Measurements from ENCODE around the gene RPA1. TPM values are rescaled to one million over a fixed set of nuclear protein-coding genes. Genes with fewer than 3 reads are reported as not detected.

Gene RPA1
- total RNA-seq, 2 experiments from 2014 or later = 38.6 to 38.7 TPM

DNA sequence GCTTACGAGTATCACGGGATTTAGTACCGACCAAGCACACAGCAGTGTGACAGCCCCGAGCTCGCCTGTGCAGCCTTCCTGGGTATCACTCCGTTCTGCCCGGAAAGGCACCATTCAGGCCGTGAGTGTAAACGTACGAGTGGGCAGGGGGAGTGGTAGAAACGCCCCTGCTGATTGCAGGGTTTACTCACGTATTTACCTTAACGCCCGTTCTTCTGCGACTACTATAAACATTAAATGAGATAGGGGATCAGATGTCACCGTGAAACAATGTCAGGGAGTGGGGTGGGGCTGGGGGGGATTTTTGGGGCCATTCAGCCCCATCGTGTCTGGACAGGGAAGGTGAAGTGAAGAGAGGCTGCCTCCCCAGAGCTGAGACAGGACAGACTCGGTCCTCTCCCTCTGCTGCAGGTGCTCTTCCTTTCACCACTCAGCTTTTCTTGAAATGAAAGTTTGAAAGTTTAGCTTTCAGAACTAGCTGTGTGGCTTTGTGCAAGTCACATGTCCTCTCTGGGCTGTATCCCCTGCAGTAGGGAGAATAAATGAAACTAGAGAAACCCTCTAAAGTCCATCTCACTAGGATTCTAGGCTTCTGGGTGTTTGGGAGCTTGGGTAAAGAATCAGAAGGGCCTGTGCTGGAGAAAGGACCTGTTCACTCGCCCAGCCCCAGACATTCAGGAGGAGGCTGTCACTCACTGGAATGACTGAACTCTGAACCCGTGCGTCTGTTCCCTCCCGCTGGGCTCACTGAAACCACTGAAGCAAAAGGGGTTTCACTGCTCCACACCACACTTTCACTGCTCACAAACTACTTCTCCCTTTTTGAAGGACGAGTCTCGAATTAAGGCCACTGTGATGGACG is 66.7 kb downstream of the RPA1 start:
- no peak for ATAC-seq (ENCODE audit: poor library complexity)
- no peaks in the 10 kb centered on the region for H3K4me1 Mint-ChIP-seq (ENCODE audit: low read depth)
- H3K9me3 Mint-ChIP-seq = no peaks in the 10 kb centered on the region
- no peak for TF ChIP-seq CTCF (IDR thresholded peaks at IDR 0.05)
- Histone ChIP-seq H3K27ac (ENCODE audit: low read depth in 1 of 2, low read length in 2 of 2) (no peak overlapping the region), H3K4me3 (ENCODE audit: low read length) (no peak overlapping the region), H3K27me3 (ENCODE audit: control insufficient read depth in 1 of 2, insufficient read depth in 2 of 2, low read length in 2 of 2) (no peaks in the 10 kb centered on the region), H3K4me1 (ENCODE audit: insufficient read depth, low read length) (no peaks in the 10 kb centered on the region), H3K9me3 (ENCODE audit: control insufficient read depth in 1 of 2, insufficient read depth in 1 of 2, low read length in 2 of 2) (no peaks in the 10 kb centered on the region), H3K36me3 (ENCODE audit: insufficient read depth, low read length) (peaks cover 71% of the 10 kb centered on the region)
- intact Hi-C loops (cut with DNase I, micrococcal nuclease) = no loop called here
- CTCF ChIA-PET = no interaction called here
- H3K27ac Mint-ChIP-seq = no peak overlapping the region
- H3K27me3 Mint-ChIP-seq = no peaks in the 10 kb centered on the region
- H3K36me3 Mint-ChIP-seq (ENCODE audit: low read depth) = peaks cover 80% of the 10 kb centered on the region
- no peak for DNase-seq
- POLR2A ChIA-PET = no interaction called here
- no peak overlapping the region for H3K4me3 Mint-ChIP-seq

GRCh38 chr17:1897105-1897656 is 67.4 kb downstream of the RPA1 start:
- Histone ChIP-seq H3K4me3 (ENCODE audit: low read length) (no peak overlapping the region), H3K27ac (ENCODE audit: low read depth in 1 of 2, low read length in 2 of 2) (no peak overlapping the region), H3K36me3 (ENCODE audit: insufficient read depth, low read length) (peaks cover 65% of the 10 kb centered on the region), H3K27me3 (ENCODE audit: control insufficient read depth in 1 of 2, insufficient read depth in 2 of 2, low read length in 2 of 2) (no peaks in the 10 kb centered on the region), H3K9me3 (ENCODE audit: control insufficient read depth in 1 of 2, insufficient read depth in 1 of 2, low read length in 2 of 2) (no peaks in the 10 kb centered on the region), H3K4me1 (ENCODE audit: insufficient read depth, low read length) (no peaks in the 10 kb centered on the region)
- CTCF ChIA-PET = no interaction called here
- no peaks in the 10 kb centered on the region for H3K4me1 Mint-ChIP-seq (ENCODE audit: low read depth)
- H3K27ac Mint-ChIP-seq = no peak overlapping the region
- no peaks in the 10 kb centered on the region for H3K9me3 Mint-ChIP-seq
- TF ChIP-seq CTCF (IDR thresholded peaks at IDR 0.05) = no peak
- H3K27me3 Mint-ChIP-seq = no peaks in the 10 kb centered on the region
- DNase-seq (no peak), ATAC-seq (ENCODE audit: poor library complexity) (no peak)
- intact Hi-C loops (cut with DNase I, micrococcal nuclease) = no loop called here
- H3K4me3 Mint-ChIP-seq = no peak overlapping the region
- H3K36me3 Mint-ChIP-seq (ENCODE audit: low read depth) = peaks cover 73% of the 10 kb centered on the region
- POLR2A ChIA-PET = no interaction called here

GRCh38 chr17:1898332-1898731 is 68.5 kb downstream of the RPA1 start:
- no peaks in the 10 kb centered on the region for H3K27me3 ChIP-seq (ENCODE audit: control insufficient read depth in 1 of 2, insufficient read depth in 2 of 2, low read length in 2 of 2)
- no peak for TF ChIP-seq CTCF (IDR thresholded peaks at IDR 0.05)
- intact Hi-C loops (cut with DNase I, micrococcal nuclease) = no loop called here
- H3K27ac ChIP-seq (ENCODE audit: low read depth in 1 of 2, low read length in 2 of 2) = no peak overlapping the region
- CTCF ChIA-PET = no interaction called here
- Mint-ChIP-seq H3K9me3 (no peaks in the 10 kb centered on the region), H3K4me3 (no peak overlapping the region), H3K27me3 (peaks cover 2% of the 10 kb centered on the region), H3K4me1 (ENCODE audit: low read depth) (no peaks in the 10 kb centered on the region), H3K27ac (no peak overlapping the region), H3K36me3 (ENCODE audit: low read depth) (peaks cover 62% of the 10 kb centered on the region)
- DNase-seq (no peak), ATAC-seq (ENCODE audit: poor library complexity) (no peak)
- peaks cover 55% of the 10 kb centered on the region for H3K36me3 ChIP-seq (ENCODE audit: insufficient read depth, low read length)
- no peaks in the 10 kb centered on the region for H3K9me3 ChIP-seq (ENCODE audit: control insufficient read depth in 1 of 2, insufficient read depth in 1 of 2, low read length in 2 of 2)
- no peaks in the 10 kb centered on the region for H3K4me1 ChIP-seq (ENCODE audit: insufficient read depth, low read length)
- POLR2A ChIA-PET = no interaction called here
- no peak overlapping the region for H3K4me3 ChIP-seq (ENCODE audit: low read length)

Measured in CD4-positive, alpha-beta T cell (primary cell).